Measurements from ENCODE around the gene TNNC1. TPM values are rescaled to one million over a fixed set of nuclear protein-coding genes. Genes with fewer than 3 reads are reported as not detected.

The TNNC1 gene
- total RNA-seq, 2 experiments from 2014 or later: 5.3 to 6.6 TPM

- intact Hi-C loops (cut with DNase I, micrococcal nuclease): loop anchor here in 1 of 2 experiments (5.0 kb wide), 1 partner anchor 600 kb away; no protein-coding TSS in a partner anchor
- H3K27me3 Mint-ChIP-seq: no peaks in the 10 kb centered on the region
- DNase-seq: no peak
- no peak overlapping the region for H3K4me3 Mint-ChIP-seq
- no peak overlapping the region for H3K27ac Mint-ChIP-seq
- Histone ChIP-seq H3K27ac (ENCODE audit: low read depth in 1 of 2, low read length in 2 of 2) (no peak overlapping the region), H3K4me1 (ENCODE audit: insufficient read depth, low read length) (no peaks in the 10 kb centered on the region), H3K36me3 (ENCODE audit: insufficient read depth, low read length) (peaks cover 71% of the 10 kb centered on the region), H3K9me3 (ENCODE audit: control insufficient read depth in 1 of 2, insufficient read depth in 1 of 2, low read length in 2 of 2) (no peaks in the 10 kb centered on the region), H3K27me3 (ENCODE audit: control insufficient read depth in 1 of 2, insufficient read depth in 2 of 2, low read length in 2 of 2) (no peaks in the 10 kb centered on the region), H3K4me3 (ENCODE audit: low read length) (no peak overlapping the region)
- ChIA-PET POLR2A (no interaction called here), CTCF (no interaction called here)
- TF ChIP-seq CTCF (IDR thresholded peaks at IDR 0.05): no peak
- ATAC-seq (ENCODE audit: poor library complexity): no peak
- peaks cover 75% of the 10 kb centered on the region for H3K36me3 Mint-ChIP-seq (ENCODE audit: low read depth)
- H3K9me3 Mint-ChIP-seq: no peaks in the 10 kb centered on the region
- peaks cover 5% of the 10 kb centered on the region for H3K4me1 Mint-ChIP-seq (ENCODE audit: low read depth)
These were observed 18.6 kb upstream of the TNNC1 start for GRCh38 chr3:52472239-52473000.

- Mint-ChIP-seq H3K4me1 (ENCODE audit: low read depth) (peaks cover 5% of the 10 kb centered on the region), H3K27ac (no peak overlapping the region), H3K36me3 (ENCODE audit: low read depth) (peaks cover 67% of the 10 kb centered on the region), H3K4me3 (no peak overlapping the region), H3K27me3 (no peaks in the 10 kb centered on the region), H3K9me3 (no peaks in the 10 kb centered on the region)
- peak; percentile 48 for ATAC-seq (ENCODE audit: poor library complexity)
- peak; percentile 52 for TF ChIP-seq CTCF (IDR thresholded peaks at IDR 0.05)
- intact Hi-C loops (cut with DNase I, micrococcal nuclease): loop anchor here in 1 of 2 experiments (5.0 kb wide), 1 partner anchor 601 kb away; no protein-coding TSS in a partner anchor
- peaks cover 67% of the 10 kb centered on the region for H3K36me3 ChIP-seq (ENCODE audit: insufficient read depth, low read length)
- DNase-seq: peak in 4 of 14 experiments; percentile 15 to 54 (median 32)
- no peaks in the 10 kb centered on the region for H3K9me3 ChIP-seq (ENCODE audit: control insufficient read depth in 1 of 2, insufficient read depth in 1 of 2, low read length in 2 of 2)
- H3K4me1 ChIP-seq (ENCODE audit: insufficient read depth, low read length): no peaks in the 10 kb centered on the region
- no peaks in the 10 kb centered on the region for H3K27me3 ChIP-seq (ENCODE audit: control insufficient read depth in 1 of 2, insufficient read depth in 2 of 2, low read length in 2 of 2)
- CTCF ChIA-PET: no interaction called here
- POLR2A ChIA-PET: no interaction called here
- H3K4me3 ChIP-seq (ENCODE audit: low read length): no peak overlapping the region
- no peak overlapping the region for H3K27ac ChIP-seq (ENCODE audit: low read depth in 1 of 2, low read length in 2 of 2)
These were observed 17.8 kb upstream of the TNNC1 start for GRCh38 chr3:52471371-52472238.

- H3K36me3 Mint-ChIP-seq (ENCODE audit: low read depth): peaks cover 64% of the 10 kb centered on the region
These were observed 17.1 kb upstream of the TNNC1 start for GRCh38 chr3:52470920-52471319.

More at GRCh38 chr3:52470920-52471319, 17.1 kb upstream of the TNNC1 start:
- Histone ChIP-seq H3K27ac (ENCODE audit: low read depth in 1 of 2, low read length in 2 of 2) (no peak overlapping the region), H3K4me3 (ENCODE audit: low read length) (no peak overlapping the region), H3K9me3 (ENCODE audit: control insufficient read depth in 1 of 2, insufficient read depth in 1 of 2, low read length in 2 of 2) (no peaks in the 10 kb centered on the region), H3K27me3 (ENCODE audit: control insufficient read depth in 1 of 2, insufficient read depth in 2 of 2, low read length in 2 of 2) (no peaks in the 10 kb centered on the region), H3K36me3 (ENCODE audit: insufficient read depth, low read length) (peaks cover 60% of the 10 kb centered on the region), H3K4me1 (ENCODE audit: insufficient read depth, low read length) (no peaks in the 10 kb centered on the region)
- Mint-ChIP-seq H3K27ac (no peak overlapping the region), H3K9me3 (no peaks in the 10 kb centered on the region), H3K4me1 (ENCODE audit: low read depth) (peaks cover 5% of the 10 kb centered on the region), H3K4me3 (no peak overlapping the region), H3K27me3 (no peaks in the 10 kb centered on the region)
- CTCF ChIA-PET: no interaction called here
- DNase-seq: no peak
- POLR2A ChIA-PET: no interaction called here
- no peak for ATAC-seq (ENCODE audit: poor library complexity)
- intact Hi-C loops (cut with DNase I, micrococcal nuclease): loop anchor here in 1 of 2 experiments (5.0 kb wide), 1 partner anchor 601 kb away; no protein-coding TSS in a partner anchor
- no peak for TF ChIP-seq CTCF (IDR thresholded peaks at IDR 0.05)

Measured in CD4-positive, alpha-beta T cell (primary cell).